Stimulated activated CD8-positive, alpha-beta memory T cell treated with anti-CD3 and anti-CD28 coated beads, Interleukin-2, amount 100 ng/mL, for 1 hour (primary cell): ENCODE data around the gene TGFBR2.

Experiments used
- DNase-seq, 2 donors: peaks; one replicate each; pipeline ENCODE4 v3.0.0-alpha.2; 2020; ENCODE audit warnings: low read depth in 2 of 2

The TGFBR2 gene

GRCh38 chr3:30606301-30607031 lies at the start of gene TGFBR2:
Gene TGFBR2 (plus strand): TSS chr3:30606601. CDS start chr3:30606884, 283 bp downstream.
- peak; percentile 71 to 74 for DNase-seq

GRCh38 chr3:30557746-30558303 lies 48.6 kb upstream of the TGFBR2 start:
- DNase-seq: no peak

DNA sequence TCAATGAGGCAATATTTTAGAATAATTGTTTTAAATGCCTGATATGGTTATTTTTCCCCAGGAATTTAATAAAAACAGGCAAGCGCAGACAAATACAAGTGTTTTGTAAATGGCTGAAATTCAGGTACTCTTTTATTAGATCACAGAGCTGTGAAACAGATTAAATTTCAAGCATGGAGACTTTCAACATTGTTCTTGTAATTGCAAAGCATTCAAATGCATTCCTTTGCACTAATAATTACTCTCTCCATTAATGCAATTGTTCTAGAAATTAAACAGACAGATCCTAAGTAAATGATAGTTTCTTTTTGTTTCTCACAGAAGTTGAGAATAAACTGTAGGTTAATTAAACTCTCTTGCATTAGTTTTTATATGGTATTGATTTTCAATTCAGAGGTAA lies 42.4 kb upstream of the TGFBR2 start:
- no peak for DNase-seq

- no peak for DNase-seq
Measured at GRCh38 chr3:30567139-30567753, 39.2 kb upstream of the TGFBR2 start.

DNA sequence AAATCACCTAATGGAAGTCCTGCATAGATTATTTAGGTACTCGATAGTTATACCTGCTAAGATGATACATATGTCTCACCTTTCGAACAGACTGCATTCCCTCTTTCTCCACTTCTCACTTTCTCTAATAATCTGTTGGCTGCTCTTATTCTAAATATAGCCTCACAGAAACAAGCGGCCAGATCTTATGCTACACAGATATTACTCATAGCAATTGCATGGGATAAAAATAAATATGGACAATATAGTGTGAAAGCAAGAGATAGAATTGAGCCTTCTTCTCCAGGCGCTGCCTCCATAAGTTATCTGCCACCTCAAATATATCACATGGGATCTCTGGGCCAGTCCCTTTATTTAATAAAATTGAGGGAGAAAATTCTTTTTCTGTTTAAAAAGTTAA lies 29.5 kb upstream of the TGFBR2 start:
- DNase-seq: no peak

- no peak for DNase-seq
Measured at GRCh38 chr3:30577788-30578187, 28.6 kb upstream of the TGFBR2 start.

- no peak for DNase-seq
Measured at GRCh38 chr3:30578479-30578878, 27.9 kb upstream of the TGFBR2 start.

DNA sequence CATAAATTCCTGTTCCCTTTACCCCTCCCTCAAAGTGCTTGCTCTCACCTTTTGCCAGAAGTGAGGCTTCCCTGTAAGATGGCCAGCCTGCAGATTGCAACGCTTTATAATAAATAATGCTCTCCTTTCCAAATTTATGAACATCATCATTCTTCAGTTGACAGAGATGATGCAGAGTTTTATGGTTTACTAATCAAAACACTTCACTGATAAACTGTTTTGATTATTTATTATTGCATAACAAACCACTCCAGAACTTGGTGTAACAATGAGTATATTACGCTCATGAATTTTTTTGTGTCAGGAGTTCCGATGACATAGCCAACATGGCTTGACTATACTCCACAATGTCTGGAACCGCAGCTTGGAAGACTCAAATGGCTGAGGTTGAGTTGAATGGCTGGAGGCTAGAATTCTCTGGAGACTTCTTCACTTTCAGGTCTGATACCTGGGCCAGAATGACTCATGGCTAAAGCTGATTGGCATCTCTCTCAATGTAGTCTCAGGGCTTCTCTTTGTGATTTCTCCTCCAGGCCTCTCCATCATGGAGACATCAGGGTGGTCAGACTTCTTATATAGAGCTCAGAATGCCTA lies 27.3 kb upstream of the TGFBR2 start:
- DNase-seq: no peak

GRCh38 chr3:30581067-30581585 lies 25.3 kb upstream of the TGFBR2 start:
- no peak for DNase-seq

- no peak for DNase-seq
Measured at GRCh38 chr3:30581982-30582381, 24.4 kb upstream of the TGFBR2 start.

DNA sequence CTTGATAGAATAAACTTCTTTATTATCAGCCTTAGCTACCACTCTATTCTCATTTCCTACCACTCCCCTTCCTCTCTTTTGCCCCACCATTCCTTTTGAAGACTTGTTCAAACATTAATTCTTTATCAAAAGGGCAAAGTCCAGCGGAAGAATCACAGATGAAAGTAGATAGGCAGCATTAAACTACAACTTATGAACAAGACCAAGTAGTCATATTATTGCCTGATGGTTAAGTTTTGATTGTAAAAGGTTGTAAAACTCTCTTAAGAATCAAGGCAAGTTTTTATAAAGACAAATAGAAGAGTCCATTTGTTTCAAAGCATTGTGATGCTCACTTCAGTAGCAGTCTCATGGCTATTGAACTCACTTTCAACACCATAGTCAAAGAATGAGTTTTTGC lies 22.4 kb upstream of the TGFBR2 start:
- DNase-seq: no peak

DNA sequence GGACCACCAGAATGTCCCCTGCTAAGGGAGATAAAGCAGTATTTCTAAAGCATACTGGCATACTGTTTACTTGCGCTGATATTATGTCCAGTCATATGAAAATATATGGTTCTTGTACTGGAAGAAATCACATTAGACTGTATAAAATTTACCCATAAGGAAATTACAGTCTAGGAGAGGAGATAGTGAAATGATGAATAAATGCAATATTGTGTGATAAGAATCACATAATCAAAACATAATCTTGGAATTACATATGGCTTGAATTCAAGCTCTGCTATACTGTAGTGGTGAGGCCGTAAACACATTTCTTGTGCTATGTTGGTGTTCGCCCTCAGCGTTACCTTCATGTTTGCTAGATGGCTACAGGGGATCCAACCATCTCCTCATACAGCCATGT lies 20.7 kb upstream of the TGFBR2 start:
- DNase-seq: no peak

- no peak for DNase-seq
Measured at GRCh38 chr3:30586096-30586805, 20.1 kb upstream of the TGFBR2 start.

DNA sequence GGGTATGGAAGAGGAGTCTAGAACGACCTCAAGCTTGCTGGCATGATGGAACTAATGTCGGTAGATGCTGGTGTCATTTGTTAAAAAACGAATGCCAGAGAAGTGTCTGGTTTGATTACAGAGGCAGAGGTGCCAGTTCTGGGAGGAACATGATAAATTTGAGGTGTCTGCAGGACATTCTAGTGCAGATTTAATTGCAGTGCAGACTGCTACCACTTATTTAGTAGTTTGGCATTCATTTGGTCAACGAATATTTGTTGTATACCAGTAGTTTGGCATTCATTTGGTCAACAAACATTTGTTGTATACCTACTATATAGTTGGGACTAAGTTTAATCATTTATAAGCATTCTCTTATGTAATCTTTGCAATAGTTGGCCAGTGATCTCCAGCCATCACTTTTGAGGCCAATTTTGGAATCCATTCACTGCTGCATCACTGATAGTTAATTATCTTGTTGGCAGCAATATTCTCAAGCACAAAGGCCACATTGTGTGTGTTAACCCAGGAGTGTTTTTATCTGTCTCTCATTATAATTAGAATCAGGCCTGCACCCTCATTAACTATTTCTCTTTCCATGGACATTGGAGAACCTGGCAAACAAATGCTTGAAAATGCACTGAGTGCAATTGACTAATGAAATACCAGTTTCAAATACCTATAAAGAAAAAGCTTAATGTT lies 19.5 kb upstream of the TGFBR2 start:
- DNase-seq: no peak

GRCh38 chr3:30587904-30588303 lies 18.5 kb upstream of the TGFBR2 start:
- DNase-seq: no peak

GRCh38 chr3:30596152-30596551 lies 10.2 kb upstream of the TGFBR2 start:
- no peak for DNase-seq

- DNase-seq: no peak
Measured at GRCh38 chr3:30597131-30597768, 9.2 kb upstream of the TGFBR2 start.

DNA sequence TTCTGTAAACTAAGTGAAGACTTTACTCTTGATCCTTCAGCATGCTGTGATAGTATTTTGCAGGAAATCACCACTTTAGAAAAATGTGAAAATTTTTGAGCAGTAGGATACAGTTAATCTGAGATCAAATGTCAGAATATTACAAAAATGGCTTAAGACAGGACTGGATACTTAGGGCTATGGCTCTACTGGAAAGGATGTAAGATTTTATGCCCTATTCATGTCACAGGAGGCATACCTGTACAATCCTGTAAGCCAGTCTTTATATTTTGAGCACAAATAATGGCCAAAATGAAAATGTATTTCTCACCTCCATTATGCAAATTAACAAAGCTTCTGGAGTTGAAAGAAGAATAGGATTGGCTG lies 8.6 kb upstream of the TGFBR2 start:
- no peak for DNase-seq

- no peak for DNase-seq
Measured at GRCh38 chr3:30598668-30599545, 7.5 kb upstream of the TGFBR2 start.

DNA sequence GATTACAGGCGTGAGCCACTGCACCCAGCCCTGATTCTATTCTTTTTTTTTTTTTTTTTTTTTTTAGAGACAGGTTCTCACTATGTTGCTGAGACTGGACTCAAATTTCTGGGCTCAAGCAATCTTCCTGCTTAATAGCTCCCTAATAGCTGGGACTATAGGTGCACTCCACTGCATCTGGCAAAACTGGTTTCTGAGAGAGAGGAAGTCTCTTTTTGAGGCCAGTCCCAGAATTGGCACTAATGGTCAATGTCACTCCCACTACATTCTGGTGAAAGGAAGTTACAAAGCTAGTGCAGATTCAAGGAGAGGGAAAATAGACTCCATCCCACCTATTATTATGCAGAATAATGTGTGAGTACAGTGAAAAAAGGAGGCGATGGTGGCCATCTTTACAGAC lies 5.8 kb upstream of the TGFBR2 start:
- DNase-seq: no peak
